Measurements from ENCODE around the gene RPL34. TPM values are rescaled to one million over a fixed set of nuclear protein-coding genes. Genes with fewer than 3 reads are reported as not detected.
A peak's percentile ranks its signal among the peaks of the same experiment; 100 is the strongest.

The RPL34 gene
- polyA plus RNA-seq, 2 of the 4 experiments (the other 2 are of a cell fraction), result 949 to 1,255 TPM

DNA sequence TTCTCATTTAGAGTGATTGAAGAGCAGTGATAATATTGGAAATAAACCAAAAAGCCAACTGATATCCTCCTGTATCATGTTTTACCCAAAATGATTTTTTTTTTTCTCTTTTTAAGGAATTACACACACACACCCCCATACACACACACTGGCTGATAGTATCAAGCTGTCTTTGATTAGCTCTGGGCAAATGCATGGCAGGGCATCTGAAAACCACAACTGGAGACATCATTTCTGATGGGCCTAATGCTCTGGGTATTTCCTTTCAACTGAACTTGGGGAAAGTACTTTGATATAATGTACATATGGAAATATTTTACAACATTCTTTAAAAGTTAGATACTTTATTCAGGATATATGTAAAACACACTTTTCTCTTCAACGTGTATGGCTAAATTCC is 15.9 kb downstream of the RPL34 start:
- Histone ChIP-seq H3K4me3 (no peak overlapping the region), H3K4me1 (no peaks in the 10 kb centered on the region), H3K4me2 (no peak overlapping the region), H3K27ac (no peak overlapping the region), H3K9me3 (no peaks in the 10 kb centered on the region)
- ChIA-PET POLR2A (no interaction called here), CTCF (interaction anchor here (0.5 to 2.1 kb wide), 3 partner anchors 10 to 598 kb away, joined by 3 to 9 read pairs (median 6); partner anchors contain the start of gene OSTC)
- peak in 1 of 2 experiments; percentile 20; a peak in 2 of 6 replicates for ATAC-seq
- FAIRE-seq, result no peak
- WGBS (ENCODE audit: missing lambda C conversion rate), result 88% methylated on average over 1 of the region's 1 CpG
- no peak for DNase-seq (ENCODE audit: low read depth in 1 of 2, low spot score in 1 of 2)
- no peak for TF ChIP-seq ZFP36 (IDR thresholded peaks at IDR 0.05; ENCODE audit: borderline replicate concordance, partially characterized antibody)
- TF ChIP-seq SREBF2 (IDR thresholded peaks at IDR 0.05), result no peak
- TF ChIP-seq, protein P1, sequence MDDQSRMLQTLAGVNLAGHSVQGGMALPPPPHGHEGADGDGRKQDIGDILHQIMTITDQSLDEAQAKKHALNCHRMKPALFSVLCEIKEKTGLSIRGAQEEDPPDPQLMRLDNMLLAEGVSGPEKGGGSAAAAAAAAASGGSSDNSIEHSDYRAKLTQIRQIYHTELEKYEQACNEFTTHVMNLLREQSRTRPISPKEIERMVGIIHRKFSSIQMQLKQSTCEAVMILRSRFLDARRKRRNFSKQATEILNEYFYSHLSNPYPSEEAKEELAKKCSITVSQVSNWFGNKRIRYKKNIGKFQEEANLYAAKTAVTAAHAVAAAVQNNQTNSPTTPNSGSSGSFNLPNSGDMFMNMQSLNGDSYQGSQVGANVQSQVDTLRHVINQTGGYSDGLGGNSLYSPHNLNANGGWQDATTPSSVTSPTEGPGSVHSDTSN (IDR thresholded peaks at IDR 0.05), result no peak
- no peak for TF ChIP-seq FOSL2 (IDR thresholded peaks at IDR 0.05)
- TF ChIP-seq FOSL2 (CRISPR knock-in tag; IDR thresholded peaks at IDR 0.05), result no peak
- TF ChIP-seq FOSB (CRISPR knock-in tag; IDR thresholded peaks at IDR 0.05), result no peak
- TF ChIP-seq NPAS2 (CRISPR knock-in tag; IDR thresholded peaks at IDR 0.05; ENCODE audit: borderline replicate concordance), result no peak
- no peak for TF ChIP-seq MAZ (IDR thresholded peaks at IDR 0.05; ENCODE audit: borderline replicate concordance, low read depth, low read length)
- TF ChIP-seq E2F6 (IDR thresholded peaks at IDR 0.05; ENCODE audit: borderline replicate concordance, low read depth), result no peak
- no peak for TF ChIP-seq TP53 (CRISPR knock-in tag; IDR thresholded peaks at IDR 0.05)
- TF ChIP-seq HEYL (CRISPR knock-in tag; IDR thresholded peaks at IDR 0.05), result no peak
- TF ChIP-seq RNF2 (IDR thresholded peaks at IDR 0.05; ENCODE audit: borderline replicate concordance, low read depth), result no peak
- TF ChIP-seq KDM5A (IDR thresholded peaks at IDR 0.05), result no peak
- no peak for TF ChIP-seq KDM1A (IDR thresholded peaks at IDR 0.05; ENCODE audit: low read depth)
- TF ChIP-seq, protein P2, sequence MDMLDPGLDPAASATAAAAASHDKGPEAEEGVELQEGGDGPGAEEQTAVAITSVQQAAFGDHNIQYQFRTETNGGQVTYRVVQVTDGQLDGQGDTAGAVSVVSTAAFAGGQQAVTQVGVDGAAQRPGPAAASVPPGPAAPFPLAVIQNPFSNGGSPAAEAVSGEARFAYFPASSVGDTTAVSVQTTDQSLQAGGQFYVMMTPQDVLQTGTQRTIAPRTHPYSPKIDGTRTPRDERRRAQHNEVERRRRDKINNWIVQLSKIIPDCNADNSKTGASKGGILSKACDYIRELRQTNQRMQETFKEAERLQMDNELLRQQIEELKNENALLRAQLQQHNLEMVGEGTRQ (IDR thresholded peaks at IDR 0.05), result no peak
- TF ChIP-seq POLR2AphosphoS2 (conservative IDR thresholded peaks at IDR 0.05; ENCODE audit: low read length), result no peak
- no peak for TF ChIP-seq CTCF (IDR thresholded peaks at IDR 0.05)

DNA sequence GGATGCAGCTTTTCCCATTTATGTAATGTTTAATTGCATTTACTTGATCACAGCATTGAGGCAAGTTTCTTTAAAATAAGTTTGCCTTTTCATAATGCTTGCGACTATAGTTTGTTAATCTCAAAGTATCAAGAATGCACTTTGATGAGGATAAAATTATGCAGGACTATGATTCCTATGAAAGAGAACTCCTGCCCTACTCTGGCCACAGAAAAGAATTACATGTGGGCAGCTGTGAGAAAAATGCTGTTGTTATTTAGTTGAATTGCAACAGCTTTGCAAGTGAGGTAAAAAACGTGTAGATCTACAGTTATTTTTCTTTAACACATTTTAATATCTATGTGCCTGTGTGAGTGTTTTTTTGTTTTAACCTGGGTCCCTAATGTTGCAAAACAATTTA is 17.5 kb downstream of the RPL34 start:
- H3K27ac ChIP-seq, result no peak overlapping the region
- no peak for ATAC-seq
- ChIA-PET POLR2A (interaction anchor here (1.0 kb wide), 1 partner anchor 13 kb away, joined by 4 read pairs; the partner anchor contains the start of gene OSTC), CTCF (interaction anchor here (0.9 kb wide), 1 partner anchor 13 kb away, joined by 3 read pairs; the partner anchor contains the start of gene OSTC)
- H3K4me1 ChIP-seq, result no peaks in the 10 kb centered on the region
- H3K9me3 ChIP-seq, result no peaks in the 10 kb centered on the region
- 59% methylated on average over 2 of the region's 2 CpGs for WGBS (ENCODE audit: missing lambda C conversion rate)
- H3K4me3 ChIP-seq, result no peak overlapping the region
- no peak for DNase-seq (ENCODE audit: low read depth in 1 of 2, low spot score in 1 of 2)
- no peak overlapping the region for H3K4me2 ChIP-seq
- no peak for FAIRE-seq
- TF ChIP-seq CBX2 (IDR thresholded peaks at IDR 0.05; ENCODE audit: borderline replicate concordance, low read depth) (no peak), ATOH8 (CRISPR knock-in tag; IDR thresholded peaks at IDR 0.05; ENCODE audit: low read depth) (no peak), EP300 (IDR thresholded peaks at IDR 0.05) (no peak), FOXS1 (CRISPR knock-in tag; IDR thresholded peaks at IDR 0.05) (no peak), FOSB (CRISPR knock-in tag; IDR thresholded peaks at IDR 0.05) (no peak), CBX8 (IDR thresholded peaks at IDR 0.05) (no peak), RARB (CRISPR knock-in tag; IDR thresholded peaks at IDR 0.05) (no peak), NR3C1 (IDR thresholded peaks at IDR 0.05) (no peak), HDAC2 (IDR thresholded peaks at IDR 0.05) (no peak), ESRRA (IDR thresholded peaks at IDR 0.05; ENCODE audit: borderline replicate concordance, low read length) (no peak), TFCP2L1 (CRISPR knock-in tag; IDR thresholded peaks at IDR 0.05) (no peak), HOXB13 (CRISPR knock-in tag; IDR thresholded peaks at IDR 0.05; ENCODE audit: low read depth) (no peak), HOXB5 (CRISPR knock-in tag; IDR thresholded peaks at IDR 0.05) (no peak)
- TF ChIP-seq, protein P3, sequence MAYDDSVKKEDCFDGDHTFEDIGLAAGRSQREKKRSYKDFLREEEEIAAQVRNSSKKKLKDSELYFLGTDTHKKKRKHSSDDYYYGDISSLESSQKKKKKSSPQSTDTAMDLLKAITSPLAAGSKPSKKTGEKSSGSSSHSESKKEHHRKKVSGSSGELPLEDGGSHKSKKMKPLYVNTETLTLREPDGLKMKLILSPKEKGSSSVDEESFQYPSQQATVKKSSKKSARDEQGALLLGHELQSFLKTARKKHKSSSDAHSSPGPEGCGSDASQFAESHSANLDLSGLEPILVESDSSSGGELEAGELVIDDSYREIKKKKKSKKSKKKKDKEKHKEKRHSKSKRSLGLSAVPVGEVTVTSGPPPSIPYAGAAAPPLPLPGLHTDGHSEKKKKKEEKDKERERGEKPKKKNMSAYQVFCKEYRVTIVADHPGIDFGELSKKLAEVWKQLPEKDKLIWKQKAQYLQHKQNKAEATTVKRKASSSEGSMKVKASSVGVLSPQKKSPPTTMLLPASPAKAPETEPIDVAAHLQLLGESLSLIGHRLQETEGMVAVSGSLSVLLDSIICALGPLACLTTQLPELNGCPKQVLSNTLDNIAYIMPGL (CRISPR knock-in tag; IDR thresholded peaks at IDR 0.05; ENCODE audit: borderline replicate concordance), result no peak
- TF ChIP-seq, protein P4, sequence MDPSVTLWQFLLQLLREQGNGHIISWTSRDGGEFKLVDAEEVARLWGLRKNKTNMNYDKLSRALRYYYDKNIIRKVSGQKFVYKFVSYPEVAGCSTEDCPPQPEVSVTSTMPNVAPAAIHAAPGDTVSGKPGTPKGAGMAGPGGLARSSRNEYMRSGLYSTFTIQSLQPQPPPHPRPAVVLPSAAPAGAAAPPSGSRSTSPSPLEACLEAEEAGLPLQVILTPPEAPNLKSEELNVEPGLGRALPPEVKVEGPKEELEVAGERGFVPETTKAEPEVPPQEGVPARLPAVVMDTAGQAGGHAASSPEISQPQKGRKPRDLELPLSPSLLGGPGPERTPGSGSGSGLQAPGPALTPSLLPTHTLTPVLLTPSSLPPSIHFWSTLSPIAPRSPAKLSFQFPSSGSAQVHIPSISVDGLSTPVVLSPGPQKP (IDR thresholded peaks at IDR 0.05; ENCODE audit: low read depth, low read length), result no peak

All from A549 (cell line).